Endothelial cell of umbilical vein (primary cell): ENCODE results near the gene FEZF1. TPM values are rescaled to one million over a fixed set of nuclear protein-coding genes. Genes with fewer than 3 reads are reported as not detected.

ENCODE experiments used
- BruUV-seq: library from RNA; stranded (reverse); fragments of 400-500 nt; replicated peaks from 2 replicates; lab custom pipeline; 2021; lab: Mats Ljungman, UMichigan
- CTCF ChIA-PET: fragments of 300-600, 350-600 bp; sonication (Branson Sonifier 250); formaldehyde crosslinking; loops from one replicate; lab custom pipeline; 2021; ENCODE audit warnings: antibody characterized with exemption, inconsistent platforms; lab: Charles Lee
- POLR2A ChIA-PET: fragments of 300-600, 350-600 bp; sonication (Branson Sonifier 250); formaldehyde crosslinking; loops from one replicate; lab custom pipeline; 2021; ENCODE audit warnings: antibody characterized with exemption, inconsistent platforms; lab: Charles Lee
- DNase-seq: peaks from one replicate; pipeline ENCODE4 v3.0.0-alpha.2; 2011; ENCODE audit warnings: low read depth, low spot score
- FAIRE-seq: peaks from 2 replicates; lab custom pipeline; 2011; peaks lifted over from hg19 to GRCh38; lab: Jason Lieb, UNC
- H2AFZ ChIP-seq: 2 replicates; pipeline ENCODE4 v1.6.0; 2012; ENCODE audit warnings: low read depth, low read length, control low read depth, inconsistent platforms
- H3K27ac ChIP-seq: 2 replicates; pipeline ENCODE4 v1.5.1; 2011; ENCODE audit warnings: low read depth, mild to moderate bottlenecking, control low read depth, low read length, moderate library complexity; ENCODE audit not compliant: insufficient read depth
- H3K27me3 ChIP-seq, 2 experiments: 2 replicates each; pipeline versions ENCODE4 v1.6.0 to v1.6.1; 2011; ENCODE audit warnings: low read length in 2 of 2, mixed read lengths in 1 of 2; ENCODE audit not compliant: control insufficient read depth in 2 of 2, insufficient read depth in 2 of 2
- H3K36me3 ChIP-seq, 2 experiments: 2 replicates in 1 of 2; 3 replicates in 1 of 2; pipeline ENCODE4 v1.5.1; 2011; ENCODE audit warnings: low read length in 2 of 2, mild to moderate bottlenecking in 1 of 2, moderate library complexity in 1 of 2; ENCODE audit not compliant: control insufficient read depth in 2 of 2, insufficient read depth in 2 of 2; ENCODE audit errors: extremely low read depth in 1 of 2
- H3K4me1 ChIP-seq: 3 replicates; pipeline ENCODE4 v1.5.1; 2011; ENCODE audit warnings: mild to moderate bottlenecking, low read length; ENCODE audit not compliant: control insufficient read depth, insufficient read depth; ENCODE audit errors: extremely low read depth
- H3K4me2 ChIP-seq: 2 replicates; pipeline ENCODE4 v1.6.1; 2011; ENCODE audit warnings: low read length, control low read depth, mixed read lengths; ENCODE audit not compliant: insufficient read depth
- H3K4me3 ChIP-seq, 3 experiments: fragments of 200-600 bp in 1 of 3; sonication (generic), shearing (Covaris generic) in 1 of 3; replicated peaks in 1 of 3; 2 replicates each; pipeline ENCODE4 v1.5.1; 2011 to 2016; ENCODE audit warnings: control low read depth in 3 of 3, low read length in 3 of 3, mild to moderate bottlenecking in 2 of 3, inconsistent platforms in 1 of 3, low read depth in 1 of 3, moderate library complexity in 1 of 3; ENCODE audit not compliant: insufficient read depth in 1 of 3
- H3K79me2 ChIP-seq: 2 replicates; pipeline ENCODE4 v1.6.0; 2012; ENCODE audit warnings: low read length, inconsistent platforms; ENCODE audit not compliant: control insufficient read depth, insufficient read depth
- H3K9ac ChIP-seq: replicated peaks from 2 replicates; pipeline ENCODE3; 2011; ENCODE audit warnings: low read length, control low read depth; ENCODE audit not compliant: insufficient read depth; ENCODE audit errors: extremely low read depth
- H3K9me1 ChIP-seq: replicated peaks from 3 replicates; pipeline ENCODE4 v1.6.0; 2011; ENCODE audit warnings: mild to moderate bottlenecking, low read length; ENCODE audit not compliant: control insufficient read depth, insufficient read depth; ENCODE audit errors: extremely low read depth
- H3K9me3 ChIP-seq: replicated peaks from 2 replicates; pipeline ENCODE4 v1.5.1; 2012; ENCODE audit warnings: low read length, inconsistent platforms; ENCODE audit not compliant: control insufficient read depth, insufficient read depth
- H4K20me1 ChIP-seq: replicated peaks from 2 replicates; pipeline ENCODE3; 2011; ENCODE audit warnings: mild to moderate bottlenecking, low read length; ENCODE audit not compliant: control insufficient read depth, insufficient read depth; ENCODE audit errors: extremely low read depth
- EZH2 ChIP-seq: IDR thresholded peaks from 2 replicates; pipeline ENCODE4 v1.6.1; 2012; ENCODE audit warnings: borderline replicate concordance, low read depth, mild to moderate bottlenecking, moderate library complexity, low read length, inconsistent platforms; ENCODE audit not compliant: severe bottlenecking
- FOS ChIP-seq: IDR thresholded peaks from 2 replicates; pipeline ENCODE4 v1.6.1; 2011; ENCODE audit warnings: mild to moderate bottlenecking, low read length, moderate library complexity, borderline replicate concordance; ENCODE audit not compliant: insufficient read depth
- GATA2 ChIP-seq: IDR thresholded peaks from 2 replicates; pipeline ENCODE4 v1.7.0; 2011; ENCODE audit warnings: low read depth, mild to moderate bottlenecking, moderate library complexity, mixed read lengths, low read length; ENCODE audit not compliant: insufficient read length, insufficient read depth
- JUN ChIP-seq: IDR thresholded peaks from 2 replicates; pipeline ENCODE4 v1.6.1; 2011; ENCODE audit warnings: borderline replicate concordance, low read depth; ENCODE audit not compliant: insufficient read length, insufficient read depth
- MYC ChIP-seq: IDR thresholded peaks from one replicate; pipeline ENCODE4 v1.6.1; 2011; ENCODE audit warnings: mild to moderate bottlenecking, low read depth, low read length
- POLR2A ChIP-seq: IDR thresholded peaks from 2 replicates; pipeline ENCODE4 v1.6.1; 2012; ENCODE audit warnings: low read depth, mild to moderate bottlenecking, control low read depth, low read length
- POLR2AphosphoS5 ChIP-seq: IDR thresholded peaks from 2 replicates; pipeline ENCODE4 v1.6.1; 2012; ENCODE audit warnings: low read depth, mild to moderate bottlenecking, control low read depth, low read length, moderate library complexity; ENCODE audit not compliant: insufficient read depth
- dilution Hi-C: fragments of 300-500 bp; cut with MboI; formaldehyde crosslinking; loops from one replicate; pipeline ENCODE4 v1.15.0; 2019; ENCODE audit warnings: low sequenced_read_pairs; ENCODE audit not compliant: extremely low pct_ligation_motif_present
- intact Hi-C: fragments of 100-400 bp; cut with micrococcal nuclease; formaldehyde crosslinking; loops from one replicate; pipeline ENCODE4 v1.10.0; 2022
- polyA plus RNA-seq, 4 experiments: library from polyadenylated mRNA; depleted of rRNA in 3 of 4; stranded (reverse) in 3 of 4; unstranded in 1 of 4; fragments of >200 nt; gene quantifications; 2 replicates each; pipeline versions ENCODE4 v1.2.1 to v1.2.3, GENCODE V29; 2011 to 2012; ENCODE audit warnings: missing spikeins in 1 of 4
- total RNA-seq: library from RNA; stranded (reverse); gene quantifications from 2 replicates; pipeline ENCODE4 v1.2.3, GENCODE V29; 2021
- TF ChIP-seq, protein P1 (sequence below), 2 donors: IDR thresholded peaks; 1 replicate in 1 of 2; 2 replicates in 1 of 2; pipeline ENCODE4 v1.5.1; 2011; ENCODE audit warnings: low read length in 2 of 2, mild to moderate bottlenecking in 2 of 2, moderate library complexity in 2 of 2, control low read depth in 1 of 2, inconsistent platforms in 1 of 2, low read depth in 1 of 2; ENCODE audit not compliant: insufficient read depth in 1 of 2; ENCODE audit errors: extremely low read depth in 1 of 2
- TF ChIP-seq, protein P2 (sequence below): IDR thresholded peaks from 2 replicates; pipeline ENCODE4 v1.6.1; 2011; ENCODE audit not compliant: insufficient read depth, insufficient read length

The FEZF1 gene
- total and polyA plus RNA-seq, 2 donors (not counting 3 experiments of a cell fraction or from before 2014, with no cell fraction given): not detected

DNA sequence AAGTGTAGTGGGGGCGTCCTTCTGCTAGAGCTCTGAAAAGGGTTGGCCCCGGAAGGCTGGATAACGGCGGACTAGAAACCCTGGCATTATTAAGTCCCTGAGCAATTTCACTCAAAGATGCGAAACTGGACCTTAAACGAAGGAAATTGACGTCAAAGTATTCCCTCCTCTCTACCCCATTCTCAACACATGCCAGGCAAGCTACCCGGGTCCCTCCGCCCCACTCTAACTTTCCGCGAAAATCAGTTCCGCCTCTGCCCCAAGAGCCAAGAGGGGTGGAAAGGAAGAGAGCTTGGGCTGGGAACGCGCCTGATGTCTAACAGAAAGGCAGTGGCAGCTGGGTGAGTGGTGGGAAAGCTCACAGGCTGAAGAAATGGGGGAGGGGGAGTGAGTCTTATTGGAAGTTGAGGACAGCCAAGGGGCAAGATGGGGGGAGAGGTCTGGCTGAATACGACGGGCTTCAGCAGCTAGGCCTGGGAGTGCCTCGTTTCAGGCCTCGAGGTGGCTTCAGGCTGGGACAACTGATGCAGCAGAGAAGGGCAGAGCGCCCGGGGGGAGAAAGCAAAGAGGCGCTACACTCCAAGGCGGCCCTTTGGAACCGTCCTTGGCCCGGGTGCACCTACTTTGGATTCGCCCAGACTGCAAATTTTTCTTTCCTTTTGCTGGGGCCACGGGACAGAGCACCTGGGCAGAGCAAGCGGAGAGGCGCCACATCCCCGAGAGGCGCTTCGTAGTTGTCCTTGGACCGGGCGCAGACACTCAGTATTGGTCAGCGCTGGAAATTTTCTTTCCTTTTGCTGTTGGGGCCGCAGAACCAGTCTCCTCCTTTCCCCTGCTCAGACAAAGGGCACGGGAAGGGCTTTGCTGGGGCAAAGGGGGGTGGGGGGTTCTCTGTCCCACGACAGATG is 2.0 kb upstream of the FEZF1 start:
- no peak overlapping the region for H3K4me2 ChIP-seq
- no TSS peak for BruUV-seq
- no peak overlapping the region for H3K27ac ChIP-seq
- TF ChIP-seq MYC: no peak
- no peak for TF ChIP-seq GATA2
- TF ChIP-seq POLR2A: no peak
- no peak for TF ChIP-seq EZH2
- no peak for TF ChIP-seq JUN
- TF ChIP-seq FOS: no peak
- TF ChIP-seq POLR2AphosphoS5: no peak
- TF ChIP-seq, protein P1, sequence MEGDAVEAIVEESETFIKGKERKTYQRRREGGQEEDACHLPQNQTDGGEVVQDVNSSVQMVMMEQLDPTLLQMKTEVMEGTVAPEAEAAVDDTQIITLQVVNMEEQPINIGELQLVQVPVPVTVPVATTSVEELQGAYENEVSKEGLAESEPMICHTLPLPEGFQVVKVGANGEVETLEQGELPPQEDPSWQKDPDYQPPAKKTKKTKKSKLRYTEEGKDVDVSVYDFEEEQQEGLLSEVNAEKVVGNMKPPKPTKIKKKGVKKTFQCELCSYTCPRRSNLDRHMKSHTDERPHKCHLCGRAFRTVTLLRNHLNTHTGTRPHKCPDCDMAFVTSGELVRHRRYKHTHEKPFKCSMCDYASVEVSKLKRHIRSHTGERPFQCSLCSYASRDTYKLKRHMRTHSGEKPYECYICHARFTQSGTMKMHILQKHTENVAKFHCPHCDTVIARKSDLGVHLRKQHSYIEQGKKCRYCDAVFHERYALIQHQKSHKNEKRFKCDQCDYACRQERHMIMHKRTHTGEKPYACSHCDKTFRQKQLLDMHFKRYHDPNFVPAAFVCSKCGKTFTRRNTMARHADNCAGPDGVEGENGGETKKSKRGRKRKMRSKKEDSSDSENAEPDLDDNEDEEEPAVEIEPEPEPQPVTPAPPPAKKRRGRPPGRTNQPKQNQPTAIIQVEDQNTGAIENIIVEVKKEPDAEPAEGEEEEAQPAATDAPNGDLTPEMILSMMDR (IDR thresholded peaks at IDR 0.05; ENCODE audit: extremely low read depth in 1 of 2, insufficient read depth in 1 of 2, low read depth in 1 of 2, low read length in 2 of 2): no peak
- TF ChIP-seq, protein P2, sequence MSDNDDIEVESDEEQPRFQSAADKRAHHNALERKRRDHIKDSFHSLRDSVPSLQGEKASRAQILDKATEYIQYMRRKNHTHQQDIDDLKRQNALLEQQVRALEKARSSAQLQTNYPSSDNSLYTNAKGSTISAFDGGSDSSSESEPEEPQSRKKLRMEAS: no peak
- FAIRE-seq (no peak), DNase-seq (no peak)
- ChIA-PET CTCF (no interaction called here), POLR2A (no interaction called here)
- H3K9me1 ChIP-seq: no peaks in the 10 kb centered on the region
- H3K9ac ChIP-seq: no peak overlapping the region
- dilution Hi-C loops (no loop called here), intact Hi-C loops (loop anchor here (5.0 kb wide), 2 partner anchors 221 to 581 kb away; partner anchors contain the start of gene CADPS2)
- no peaks in the 10 kb centered on the region for H3K36me3 ChIP-seq
- H4K20me1 ChIP-seq: no peaks in the 10 kb centered on the region
- H3K4me1 ChIP-seq: peaks cover 13% of the 10 kb centered on the region
- no peaks in the 10 kb centered on the region for H3K79me2 ChIP-seq
- H3K9me3 ChIP-seq: no peaks in the 10 kb centered on the region
- H3K27me3 ChIP-seq: peaks cover 89 to 100% of the 10 kb centered on the region in 2 experiments
- H2AFZ ChIP-seq: no peak overlapping the region
- no peak overlapping the region for H3K4me3 ChIP-seq
